GM12873 (cell line): Measurements from ENCODE around the gene TRUB1.

Experiments used
- TF ChIP-seq, protein P1 (sequence below): IDR thresholded peaks from 2 replicates; pipeline ENCODE4 v1.5.1; 2012; ENCODE audit warnings: low read depth, mild to moderate bottlenecking, moderate library complexity, low read length, control low read depth; ENCODE audit not compliant: insufficient read depth; ENCODE audit errors: missing control alignments

TRUB1 gene

DNA sequence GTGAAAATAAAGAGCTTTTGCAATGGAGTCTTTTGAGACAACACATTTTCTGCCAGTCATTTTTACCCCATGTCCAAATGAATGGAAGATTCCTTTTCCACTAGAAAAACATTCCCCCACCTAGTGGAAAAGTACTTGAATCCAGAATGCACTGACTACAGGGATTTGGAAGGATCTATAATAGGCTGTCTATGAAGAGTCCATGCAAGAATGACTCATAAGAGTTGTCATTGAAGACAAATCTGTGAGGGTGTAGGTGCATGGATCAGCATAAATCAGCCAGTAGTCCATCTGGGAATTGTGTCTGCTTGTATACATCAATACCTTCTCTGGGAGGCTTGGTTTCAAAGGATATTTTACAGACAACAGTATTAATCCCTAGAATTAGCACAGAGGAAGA is 32.5 kb upstream of the TRUB1 start:
- TF ChIP-seq, protein P1, sequence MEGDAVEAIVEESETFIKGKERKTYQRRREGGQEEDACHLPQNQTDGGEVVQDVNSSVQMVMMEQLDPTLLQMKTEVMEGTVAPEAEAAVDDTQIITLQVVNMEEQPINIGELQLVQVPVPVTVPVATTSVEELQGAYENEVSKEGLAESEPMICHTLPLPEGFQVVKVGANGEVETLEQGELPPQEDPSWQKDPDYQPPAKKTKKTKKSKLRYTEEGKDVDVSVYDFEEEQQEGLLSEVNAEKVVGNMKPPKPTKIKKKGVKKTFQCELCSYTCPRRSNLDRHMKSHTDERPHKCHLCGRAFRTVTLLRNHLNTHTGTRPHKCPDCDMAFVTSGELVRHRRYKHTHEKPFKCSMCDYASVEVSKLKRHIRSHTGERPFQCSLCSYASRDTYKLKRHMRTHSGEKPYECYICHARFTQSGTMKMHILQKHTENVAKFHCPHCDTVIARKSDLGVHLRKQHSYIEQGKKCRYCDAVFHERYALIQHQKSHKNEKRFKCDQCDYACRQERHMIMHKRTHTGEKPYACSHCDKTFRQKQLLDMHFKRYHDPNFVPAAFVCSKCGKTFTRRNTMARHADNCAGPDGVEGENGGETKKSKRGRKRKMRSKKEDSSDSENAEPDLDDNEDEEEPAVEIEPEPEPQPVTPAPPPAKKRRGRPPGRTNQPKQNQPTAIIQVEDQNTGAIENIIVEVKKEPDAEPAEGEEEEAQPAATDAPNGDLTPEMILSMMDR, result no peak

DNA sequence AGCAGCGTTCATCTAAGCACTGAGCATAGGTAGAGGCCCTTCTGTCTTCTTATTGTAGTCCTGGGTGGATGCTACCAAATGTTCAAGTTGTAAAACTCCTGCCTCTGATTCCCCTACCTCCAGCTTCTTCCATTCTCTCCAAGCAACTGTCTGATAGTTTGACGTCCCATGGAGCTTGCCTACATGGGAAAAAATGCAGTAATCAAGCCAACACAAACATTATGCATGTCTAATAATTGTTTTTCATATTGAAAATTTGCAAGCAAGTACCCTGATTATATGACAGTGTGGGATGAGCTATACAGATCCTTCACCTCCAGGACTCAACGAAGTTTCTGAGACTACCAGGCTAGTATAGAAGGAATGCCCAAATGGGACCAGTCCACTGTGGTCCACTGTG is 31.0 kb upstream of the TRUB1 start:
- TF ChIP-seq, protein P1, result no peak

DNA sequence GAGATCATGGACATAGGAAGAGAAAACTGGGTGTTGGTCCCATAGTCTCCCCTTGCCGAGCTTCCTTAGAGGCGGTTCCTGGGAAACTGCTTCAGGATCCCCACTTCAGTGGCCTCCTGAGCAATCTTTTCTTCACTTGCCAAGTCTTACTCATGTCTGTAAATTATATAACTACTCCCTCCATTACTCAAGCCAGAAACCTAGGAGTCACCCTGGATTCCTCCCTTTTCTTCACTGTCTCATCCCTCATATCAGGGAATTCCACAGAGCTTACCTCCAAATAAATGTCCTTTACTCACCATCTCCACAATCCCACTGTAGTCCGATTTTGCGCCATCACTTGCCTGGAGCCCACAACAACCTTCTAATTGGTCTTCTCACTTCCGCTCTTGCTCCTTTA is 29.1 kb upstream of the TRUB1 start:
- TF ChIP-seq, protein P1, result no peak

DNA sequence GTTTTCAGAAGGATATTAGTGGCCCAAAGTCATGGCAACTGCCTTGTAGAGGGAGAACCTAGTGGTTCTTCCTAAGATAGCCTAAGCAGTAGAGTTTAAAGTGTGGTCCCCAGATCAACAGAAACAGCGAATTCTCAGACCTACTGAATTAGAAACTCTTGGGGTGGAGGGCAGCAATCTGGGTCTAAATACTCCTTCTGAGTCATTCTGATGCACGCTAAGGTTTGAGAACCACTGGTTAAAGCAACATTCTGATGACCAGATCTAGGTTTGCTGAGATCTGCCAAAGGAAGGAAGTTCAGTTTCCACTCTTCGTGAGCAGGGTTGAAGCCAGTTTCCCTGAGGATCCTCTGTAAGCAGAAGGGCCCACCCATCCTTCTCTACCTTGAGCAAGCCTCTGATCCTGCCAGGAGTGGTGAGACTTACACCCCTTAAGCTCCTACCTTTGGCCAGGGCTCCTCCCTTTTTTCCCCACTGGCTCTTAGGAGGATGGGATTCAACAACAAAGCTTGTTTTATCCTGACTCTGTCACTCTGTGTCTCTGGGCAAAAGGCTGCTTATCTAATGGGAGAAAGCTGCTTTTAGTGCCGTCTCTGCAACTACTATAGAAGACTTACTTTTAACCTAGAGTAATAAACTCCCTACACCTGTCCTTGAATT is 26.8 kb upstream of the TRUB1 start:
- TF ChIP-seq, protein P1, result no peak

DNA sequence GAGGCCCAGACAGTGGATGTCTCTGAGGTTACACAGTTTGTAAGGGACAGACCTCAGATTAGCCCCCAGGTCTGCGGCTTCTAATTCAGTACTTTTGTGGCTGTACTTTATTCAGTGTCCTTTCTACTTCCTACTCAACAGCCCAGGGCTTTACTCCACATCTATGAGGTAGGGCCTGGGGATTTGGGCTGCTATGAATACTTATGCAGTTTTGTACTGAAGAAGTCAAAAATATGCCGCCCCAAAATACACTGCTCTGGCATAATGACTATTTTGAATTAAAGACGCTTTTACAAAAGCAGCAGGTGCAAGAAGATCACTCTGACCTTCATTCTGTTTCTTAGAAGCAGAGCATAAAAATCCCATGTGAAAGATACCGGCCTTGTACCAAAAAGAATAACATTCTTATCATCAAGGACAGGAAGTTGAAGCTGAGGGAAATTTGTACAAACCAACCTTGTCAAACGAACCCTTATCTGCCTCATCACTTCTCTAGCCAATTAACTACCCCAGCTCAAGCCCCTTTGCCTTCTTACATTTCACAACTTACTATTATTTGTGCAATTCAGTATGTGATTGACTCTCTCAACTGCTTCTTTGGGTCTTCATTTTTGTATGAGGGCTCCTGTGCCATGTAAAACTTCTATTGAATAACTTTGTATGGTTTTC is 26.1 kb upstream of the TRUB1 start:
- TF ChIP-seq, protein P1, result no peak

DNA sequence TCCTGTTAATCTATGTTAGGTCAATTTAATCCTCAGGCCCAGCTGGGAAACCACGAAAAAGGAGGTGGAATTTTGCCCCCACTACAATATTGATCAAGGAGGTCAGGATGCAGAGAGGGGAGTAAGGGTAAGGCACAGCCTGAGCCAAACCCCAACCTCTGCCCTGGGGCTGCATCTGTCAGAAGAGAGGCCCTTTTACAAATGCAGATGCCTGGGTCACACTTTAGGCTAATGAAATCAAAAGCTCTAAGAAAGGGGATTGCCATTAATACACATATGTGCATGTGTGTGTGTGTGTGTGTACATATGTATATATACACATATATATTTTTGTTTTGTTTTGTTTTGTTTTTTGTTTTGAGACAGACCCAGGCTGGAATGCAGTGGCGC is 25.5 kb upstream of the TRUB1 start:
- TF ChIP-seq, protein P1, result no peak

DNA sequence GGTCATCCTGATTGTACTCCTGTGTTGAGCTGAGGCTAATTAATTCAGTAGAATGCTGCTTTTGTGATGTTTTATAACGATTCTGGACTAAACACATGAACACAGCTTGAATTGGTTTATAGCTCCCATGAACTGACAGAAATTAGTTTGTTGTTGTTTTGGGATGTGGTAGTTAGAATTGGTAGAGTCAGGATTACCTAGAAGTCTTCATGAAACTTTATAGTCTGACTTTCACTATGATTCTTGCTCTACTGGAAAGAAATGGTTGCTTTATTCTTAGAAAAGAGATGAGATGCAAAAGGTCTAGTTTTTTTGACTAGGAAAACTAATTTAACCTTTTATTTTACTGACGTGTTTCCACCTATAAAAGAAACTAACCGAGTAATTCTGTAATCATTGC is 23.4 kb upstream of the TRUB1 start:
- TF ChIP-seq, protein P1, result no peak
